HepG2 (cell line): ENCODE data around the gene SERTAD4. TPM values are rescaled to one million over a fixed set of nuclear protein-coding genes. Genes with fewer than 3 reads are reported as not detected.

Experiments used
- ATAC-seq: fragments of 200-7000 bp; cut with Tn5 transposase; 3 replicates; pipeline ENCODE4 v1.9.1; 2020; ENCODE audit warnings: mild to moderate bottlenecking, moderate library complexity
- BruUV-seq: library from RNA; stranded (reverse); fragments of 400-500 nt; replicated peaks from 2 replicates; lab custom pipeline; 2021; lab: Mats Ljungman, UMichigan
- CTCF ChIA-PET: fragments of 300-600 bp; formaldehyde crosslinking; extraction: SDS; loops from one replicate; lab custom pipeline; 2021; ENCODE audit warnings: low total read pairs, inconsistent platforms, low intra/inter-chr PET ratio; lab: Yijun Ruan, JAX
- POLR2A ChIA-PET: fragments of 350-600 bp; sonication (Branson Sonifier 250); formaldehyde crosslinking; loops from one replicate; lab custom pipeline; 2020; ENCODE audit warnings: antibody characterized with exemption, inconsistent platforms; lab: Yijun Ruan, JAX
- DNase-seq: peaks from one replicate; pipeline ENCODE4 v3.0.0-alpha.2; 2015; ENCODE audit warnings: low spot score
- FAIRE-seq: peaks from 3 replicates; lab custom pipeline; 2011; peaks lifted over from hg19 to GRCh38; lab: Jason Lieb, UNC
- H2AFZ ChIP-seq: one replicate; pipeline ENCODE4 v1.6.1; 2011; ENCODE audit warnings: low read length, inconsistent platforms
- H3K27ac ChIP-seq: fragments of 300-600 bp; 3 replicates; pipeline ENCODE4 v1.8.0; 2011; ENCODE audit warnings: mixed run types, mild to moderate bottlenecking, mixed read lengths, low read length, inconsistent platforms; ENCODE audit not compliant: insufficient read depth; ENCODE audit errors: extremely low read length
- H3K27me3 ChIP-seq, 2 experiments: fragments of 200-600 bp in 1 of 2; 2 replicates in 1 of 2; 3 replicates in 1 of 2; pipeline versions ENCODE4 v1.6.0 to v1.8.0; 2011; ENCODE audit warnings: low read length in 2 of 2, mild to moderate bottlenecking in 2 of 2, moderate library complexity in 2 of 2, inconsistent platforms in 1 of 2; ENCODE audit not compliant: insufficient read depth in 2 of 2, control insufficient read depth in 1 of 2
- H3K36me3 ChIP-seq, 2 experiments: fragments of 200-600 bp in 1 of 2; replicated peaks in 1 of 2; 2 replicates in 1 of 2; 3 replicates in 1 of 2; pipeline versions ENCODE4 v1.5.1 to v1.8.0; 2011; ENCODE audit warnings: low read length in 2 of 2, inconsistent platforms in 1 of 2; ENCODE audit not compliant: insufficient read depth in 2 of 2, control insufficient read depth in 1 of 2
- H3K4me1 ChIP-seq: 2 replicates; pipeline ENCODE4 v1.5.1; 2012; ENCODE audit warnings: low read length, inconsistent platforms; ENCODE audit not compliant: insufficient read depth
- H3K4me2 ChIP-seq: 2 replicates; pipeline ENCODE4 v1.6.0; 2011; ENCODE audit warnings: low read depth, low read length, inconsistent platforms
- H3K4me3 ChIP-seq, 3 experiments: fragments of 200-600 bp in 1 of 3; sonication (generic), shearing (Covaris generic) in 1 of 3; replicated peaks in 1 of 3; 2 replicates each; pipeline ENCODE4 v1.5.1; 2011 to 2016; ENCODE audit warnings: low read length in 3 of 3, inconsistent platforms in 2 of 3, low read depth in 2 of 3, mild to moderate bottlenecking in 2 of 3, control low read depth in 1 of 3, mixed read lengths in 1 of 3; ENCODE audit not compliant: insufficient read depth in 1 of 3
- H3K79me2 ChIP-seq: one replicate; pipeline ENCODE4 v1.6.1; 2011; ENCODE audit warnings: low read length, inconsistent platforms; ENCODE audit not compliant: insufficient read depth
- H3K9ac ChIP-seq: 2 replicates; pipeline ENCODE4 v1.6.0; 2011; ENCODE audit warnings: mild to moderate bottlenecking, low read depth, low read length, inconsistent platforms; ENCODE audit not compliant: insufficient read depth
- H3K9me3 ChIP-seq: 2 replicates; pipeline ENCODE4 v1.5.1; 2012; ENCODE audit warnings: mild to moderate bottlenecking, low read length
- H4K20me1 ChIP-seq: 2 replicates; pipeline ENCODE4 v1.6.0; 2011; ENCODE audit warnings: inconsistent platforms, mild to moderate bottlenecking, low read length, moderate library complexity; ENCODE audit not compliant: insufficient read depth
- AKAP8 ChIP-seq: sonication (generic); formaldehyde crosslinking; IDR thresholded peaks from 2 replicates; pipeline ENCODE4 v1.5.1; 2020; ENCODE audit warnings: mild to moderate bottlenecking, missing genetic modification reagents
- FOXO1 ChIP-seq: sonication (generic); formaldehyde crosslinking; IDR thresholded peaks from 2 replicates; pipeline ENCODE4 v1.4.0; 2020; ENCODE audit warnings: missing genetic modification reagents
- IKZF4 ChIP-seq: sonication (generic); formaldehyde crosslinking; IDR thresholded peaks from 2 replicates; pipeline ENCODE4 v1.5.1; 2020; ENCODE audit warnings: borderline replicate concordance, mild to moderate bottlenecking, low read depth, missing genetic modification reagents; ENCODE audit errors: not compliant biosample characterization
- NR3C1 ChIP-seq: sonication (generic); formaldehyde crosslinking; IDR thresholded peaks from 2 replicates; pipeline ENCODE4 v1.4.0; 2020; ENCODE audit warnings: missing genetic modification reagents
- RBAK ChIP-seq: sonication (generic); formaldehyde crosslinking; IDR thresholded peaks from 2 replicates; pipeline ENCODE4 v1.5.1; 2020; ENCODE audit warnings: mild to moderate bottlenecking, missing genetic modification reagents
- TFDP2 ChIP-seq: sonication (generic); formaldehyde crosslinking; IDR thresholded peaks from 2 replicates; pipeline ENCODE4 v1.4.0; 2020; ENCODE audit warnings: missing genetic modification reagents
- ZFP36 ChIP-seq: fragments of 150-350 bp; IDR thresholded peaks from 2 replicates; pipeline ENCODE4 v1.6.1; 2018; ENCODE audit warnings: borderline replicate concordance, low read length, low read depth; ENCODE audit not compliant: partially characterized antibody
- ZFP91 ChIP-seq: sonication (generic); formaldehyde crosslinking; IDR thresholded peaks from 2 replicates; pipeline ENCODE4 v1.9.0; 2022; ENCODE audit warnings: missing genetic modification reagents, mild to moderate bottlenecking, borderline replicate concordance
- ZNF207 ChIP-seq: fragments of 450-650 bp; IDR thresholded peaks from 2 replicates; pipeline ENCODE4 v1.6.1; 2016; ENCODE audit warnings: antibody characterized with exemption, borderline replicate concordance
- in situ Hi-C: cut with HindIII; loops from 2 replicates; pipeline ENCODE4 v1.10.0; 2017; ENCODE audit warnings: low pct_unique_long_range_greater_than_20kb; ENCODE audit not compliant: extremely low pct_ligation_motif_present
- intact Hi-C: fragments of 100-400 bp; cut with micrococcal nuclease; formaldehyde crosslinking; loops from one replicate; pipeline ENCODE4 v1.10.0; 2022; ENCODE audit not compliant: unreplicated experiment
- polyA plus RNA-seq, 8 experiments: library from polyadenylated mRNA; depleted of rRNA in 3 of 8; stranded (reverse) in 7 of 8; unstranded in 1 of 8; fragments of >200 nt; fragmentation: Illumina TruSeq in 4 of 8; extraction: Trizol in 4 of 8; gene quantifications; 2 replicates each; pipeline versions ENCODE4 v1.2.1 to v1.2.3, GENCODE V29; 2011 to 2016; ENCODE audit warnings: low read depth in 4 of 8, missing spikeins in 1 of 8, mixed read lengths in 1 of 8; ENCODE audit not compliant: insufficient read depth in 1 of 8
- total RNA-seq, 5 experiments: library from RNA; depleted of rRNA; stranded (reverse); fragments of >200 nt; fragmentation: Illumina TruSeq; extraction: Trizol; gene quantifications; 2 replicates each; pipeline ENCODE4 v1.2.3, GENCODE V29; 2016; ENCODE audit warnings: low read depth in 1 of 5
- TF ChIP-seq, protein P1 (sequence below): IDR thresholded peaks from 2 replicates; pipeline ENCODE4 v1.6.1; 2016; ENCODE audit warnings: low read depth, control low read depth

The SERTAD4 gene
- total and polyA plus RNA-seq, 2 of the 13 experiments (the other 11 are each of a cell fraction or from before 2014, with no cell fraction given) = not detected

DNA sequence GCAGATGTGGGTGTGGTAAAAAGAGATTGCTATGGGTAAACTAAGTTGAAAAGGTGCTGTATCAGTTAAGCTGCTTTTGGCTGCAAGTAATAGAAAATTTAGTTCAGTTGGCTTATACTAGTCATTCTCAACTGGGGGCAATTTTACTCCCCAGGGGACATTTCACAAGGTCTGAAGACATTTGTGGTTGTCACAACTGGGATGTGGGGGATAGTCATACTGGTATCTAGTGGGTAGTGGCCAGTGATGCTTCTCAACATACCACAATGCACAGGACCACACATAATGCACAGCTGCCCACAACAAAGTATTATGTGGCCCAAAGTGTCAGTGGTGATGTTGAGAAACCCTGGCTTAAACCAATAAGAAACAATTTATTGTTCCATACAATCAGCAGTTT lies 31.4 kb downstream of the SERTAD4 start:
- TF ChIP-seq ZNF207 (no peak), ZFP91 (CRISPR knock-in tag) (no peak), FOXO1 (no peak), TFDP2 (CRISPR knock-in tag) (no peak), ZFP36 (no peak), IKZF4 (CRISPR knock-in tag) (no peak), NR3C1 (CRISPR knock-in tag) (no peak), AKAP8 (CRISPR knock-in tag) (no peak), RBAK (no peak)
- TF ChIP-seq, protein P1, sequence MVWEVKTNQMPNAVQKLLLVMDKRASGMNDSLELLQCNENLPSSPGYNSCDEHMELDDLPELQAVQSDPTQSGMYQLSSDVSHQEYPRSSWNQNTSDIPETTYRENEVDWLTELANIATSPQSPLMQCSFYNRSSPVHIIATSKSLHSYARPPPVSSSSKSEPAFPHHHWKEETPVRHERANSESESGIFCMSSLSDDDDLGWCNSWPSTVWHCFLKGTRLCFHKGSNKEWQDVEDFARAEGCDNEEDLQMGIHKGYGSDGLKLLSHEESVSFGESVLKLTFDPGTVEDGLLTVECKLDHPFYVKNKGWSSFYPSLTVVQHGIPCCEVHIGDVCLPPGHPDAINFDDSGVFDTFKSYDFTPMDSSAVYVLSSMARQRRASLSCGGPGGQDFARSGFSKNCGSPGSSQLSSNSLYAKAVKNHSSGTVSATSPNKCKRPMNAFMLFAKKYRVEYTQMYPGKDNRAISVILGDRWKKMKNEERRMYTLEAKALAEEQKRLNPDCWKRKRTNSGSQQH (CRISPR knock-in tag) = no peak
- ChIA-PET POLR2A (no interaction called here), CTCF (no interaction called here)
- no peak for DNase-seq
- H3K27ac ChIP-seq = no peak overlapping the region
- H3K4me3 ChIP-seq = no peak overlapping the region
- no peaks in the 10 kb centered on the region for H3K36me3 ChIP-seq
- no peaks in the 10 kb centered on the region for H3K79me2 ChIP-seq
- BruUV-seq = no TSS peak
- intact Hi-C loops (no loop called here), in situ Hi-C loops (no loop called here)
- H3K4me2 ChIP-seq = no peak overlapping the region
- H3K9ac ChIP-seq = no peak overlapping the region
- H3K4me1 ChIP-seq = peaks cover 19% of the 10 kb centered on the region
- ATAC-seq = no peak
- no peak overlapping the region for H2AFZ ChIP-seq
- no peaks in the 10 kb centered on the region for H3K9me3 ChIP-seq
- no peak for FAIRE-seq
- no peaks in the 10 kb centered on the region for H4K20me1 ChIP-seq
- peaks cover 0 to 14% of the 10 kb centered on the region in 2 experiments; a peak in 1 of 5 replicates for H3K27me3 ChIP-seq
